Uterus (tissue), 4 donors: ENCODE measurements around the gene USP9X. TPM values are rescaled to one million over a fixed set of nuclear protein-coding genes. Genes with fewer than 3 reads are reported as not detected.
"Not testable (repeated sequence)": the region's sequence is repeated elsewhere in the genome, so short reads cannot be mapped to it uniquely, and the experiment has no call there.

Source experiments
- DNase-seq, 2 donors: peaks; one replicate each; pipeline ENCODE4 v3.0.0-alpha.2; 2019 to 2020
- H3K27ac ChIP-seq, 2 donors: fragments of 200-600 bp; sonication (generic); 1 replicate in 1 of 2; 2 replicates in 1 of 2; pipeline ENCODE4 v1.5.1; 2016 to 2018
- H3K27me3 ChIP-seq, 2 donors: fragments of 200-600 bp; sonication (generic); one replicate each; pipeline ENCODE4 v1.5.1; 2018 to 2019; ENCODE audit warnings: control low read depth in 1 of 2
- H3K36me3 ChIP-seq, 2 donors: fragments of 200-600 bp; sonication (generic); one replicate each; pipeline ENCODE4 v1.5.1; 2019; ENCODE audit warnings: control low read depth in 1 of 2
- H3K4me1 ChIP-seq, 2 donors: fragments of 200-600 bp; sonication (generic); one replicate each; pipeline ENCODE4 v1.5.1; 2018 to 2019; ENCODE audit warnings: control low read depth in 1 of 2
- H3K4me3 ChIP-seq, 2 donors: fragments of 200-600 bp; sonication (generic); 1 replicate in 1 of 2; 2 replicates in 1 of 2; pipeline ENCODE4 v1.5.1; 2018 to 2019; ENCODE audit warnings: mild to moderate bottlenecking in 1 of 2
- H3K9me3 ChIP-seq, 2 donors: fragments of 200-600 bp; sonication (generic); one replicate each; pipeline ENCODE4 v1.5.1; 2019; ENCODE audit warnings: control low read depth in 1 of 2
- POLR2A ChIP-seq, 2 donors: fragments of 450-650 bp; IDR thresholded peaks; one replicate each; pipeline ENCODE4 v1.6.1; 2016; ENCODE audit warnings: antibody characterized with exemption in 2 of 2, mild to moderate bottlenecking in 1 of 2, moderate library complexity in 1 of 2
- intact Hi-C: fragments of 100-400 bp; cut with DNase I; formaldehyde crosslinking; loops from one replicate; pipeline ENCODE4 v1.15.1; 2023; ENCODE audit warnings: low total_unique reads
- total RNA-seq, 4 donors: library from RNA; depleted of rRNA in 3 of 4; stranded (reverse); fragments of >200 nt in 3 of 4; gene quantifications; one replicate each; pipeline versions ENCODE4 v1.1.0 to v1.2.4, GENCODE V29; 2014 to 2023
- TF ChIP-seq, protein P1 (sequence below), 4 experiments: fragments of 200-600 bp in 2 of 4; fragments of 450-650 bp in 2 of 4; sonication (generic) in 2 of 4; IDR thresholded peaks; one replicate each; pipeline ENCODE4 v1.5.1; 2016 to 2019; ENCODE audit warnings: antibody characterized with exemption in 4 of 4, mild to moderate bottlenecking in 2 of 4, moderate library complexity in 1 of 4
- donor health status: DM: yes; HTN: yes; CAD: no.

Gene USP9X
- total RNA-seq, 4 donors from 2014 or later, result 32.1 to 167 (median 78.7) TPM

DNA sequence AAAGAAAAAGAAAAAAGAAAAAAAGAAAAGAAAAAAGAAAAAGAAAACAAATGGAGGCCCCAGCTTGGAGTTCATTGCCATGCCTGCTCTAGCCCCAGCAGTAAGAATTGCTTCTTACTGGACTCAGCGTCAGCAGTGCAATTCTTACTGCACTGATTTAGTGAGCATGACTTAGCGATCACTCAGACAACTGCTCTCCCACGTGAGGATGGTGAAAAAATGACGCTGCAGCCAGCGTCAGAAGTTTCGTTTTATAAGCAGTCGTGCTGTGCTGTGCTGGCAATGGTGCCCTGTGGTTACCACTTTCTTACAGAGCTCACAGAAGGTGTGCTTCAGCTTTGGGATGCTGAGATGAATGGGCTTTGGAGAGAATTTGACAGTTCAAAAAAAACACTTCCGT, 180.4 kb downstream of the USP9X start:
- peak overlapping the region; percentile 39 to 49 for H3K27ac ChIP-seq
- H3K27me3 ChIP-seq, result no peaks in the 10 kb centered on the region
- TF ChIP-seq, protein P1, sequence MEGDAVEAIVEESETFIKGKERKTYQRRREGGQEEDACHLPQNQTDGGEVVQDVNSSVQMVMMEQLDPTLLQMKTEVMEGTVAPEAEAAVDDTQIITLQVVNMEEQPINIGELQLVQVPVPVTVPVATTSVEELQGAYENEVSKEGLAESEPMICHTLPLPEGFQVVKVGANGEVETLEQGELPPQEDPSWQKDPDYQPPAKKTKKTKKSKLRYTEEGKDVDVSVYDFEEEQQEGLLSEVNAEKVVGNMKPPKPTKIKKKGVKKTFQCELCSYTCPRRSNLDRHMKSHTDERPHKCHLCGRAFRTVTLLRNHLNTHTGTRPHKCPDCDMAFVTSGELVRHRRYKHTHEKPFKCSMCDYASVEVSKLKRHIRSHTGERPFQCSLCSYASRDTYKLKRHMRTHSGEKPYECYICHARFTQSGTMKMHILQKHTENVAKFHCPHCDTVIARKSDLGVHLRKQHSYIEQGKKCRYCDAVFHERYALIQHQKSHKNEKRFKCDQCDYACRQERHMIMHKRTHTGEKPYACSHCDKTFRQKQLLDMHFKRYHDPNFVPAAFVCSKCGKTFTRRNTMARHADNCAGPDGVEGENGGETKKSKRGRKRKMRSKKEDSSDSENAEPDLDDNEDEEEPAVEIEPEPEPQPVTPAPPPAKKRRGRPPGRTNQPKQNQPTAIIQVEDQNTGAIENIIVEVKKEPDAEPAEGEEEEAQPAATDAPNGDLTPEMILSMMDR (IDR thresholded peaks at IDR 0.05), result no peak
- TF ChIP-seq POLR2A (IDR thresholded peaks at IDR 0.05), result peak; percentile 9 to 15
- H3K4me3 ChIP-seq, result peak overlapping the region; percentile 6 to 10
- no peaks in the 10 kb centered on the region for H3K9me3 ChIP-seq
- DNase-seq, result peak; percentile 55 to 64
- intact Hi-C loops, result no loop called here
- no peaks in the 10 kb centered on the region for H3K4me1 ChIP-seq
- H3K36me3 ChIP-seq, result no peaks in the 10 kb centered on the region

DNA sequence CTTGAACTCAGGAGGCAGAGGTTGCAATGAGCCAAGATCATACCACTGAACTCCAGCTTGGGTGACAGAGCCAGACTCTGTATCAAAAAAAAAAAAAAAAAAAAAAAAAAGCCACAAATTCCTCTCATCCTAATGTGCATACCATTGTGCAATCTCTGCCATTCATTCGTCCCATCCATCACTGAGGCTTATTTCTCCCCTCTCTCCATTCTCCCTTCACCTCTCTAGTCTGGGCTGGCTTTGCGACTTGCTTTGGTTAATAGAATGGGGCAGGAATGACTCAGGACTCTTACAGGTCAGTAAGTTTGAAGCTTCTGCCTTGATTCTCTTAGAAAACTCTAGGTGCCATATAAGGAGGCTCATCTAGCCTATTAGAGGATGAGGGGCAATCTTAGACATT, 188.4 kb downstream of the USP9X start:
- intact Hi-C loops, result no loop called here

DNA sequence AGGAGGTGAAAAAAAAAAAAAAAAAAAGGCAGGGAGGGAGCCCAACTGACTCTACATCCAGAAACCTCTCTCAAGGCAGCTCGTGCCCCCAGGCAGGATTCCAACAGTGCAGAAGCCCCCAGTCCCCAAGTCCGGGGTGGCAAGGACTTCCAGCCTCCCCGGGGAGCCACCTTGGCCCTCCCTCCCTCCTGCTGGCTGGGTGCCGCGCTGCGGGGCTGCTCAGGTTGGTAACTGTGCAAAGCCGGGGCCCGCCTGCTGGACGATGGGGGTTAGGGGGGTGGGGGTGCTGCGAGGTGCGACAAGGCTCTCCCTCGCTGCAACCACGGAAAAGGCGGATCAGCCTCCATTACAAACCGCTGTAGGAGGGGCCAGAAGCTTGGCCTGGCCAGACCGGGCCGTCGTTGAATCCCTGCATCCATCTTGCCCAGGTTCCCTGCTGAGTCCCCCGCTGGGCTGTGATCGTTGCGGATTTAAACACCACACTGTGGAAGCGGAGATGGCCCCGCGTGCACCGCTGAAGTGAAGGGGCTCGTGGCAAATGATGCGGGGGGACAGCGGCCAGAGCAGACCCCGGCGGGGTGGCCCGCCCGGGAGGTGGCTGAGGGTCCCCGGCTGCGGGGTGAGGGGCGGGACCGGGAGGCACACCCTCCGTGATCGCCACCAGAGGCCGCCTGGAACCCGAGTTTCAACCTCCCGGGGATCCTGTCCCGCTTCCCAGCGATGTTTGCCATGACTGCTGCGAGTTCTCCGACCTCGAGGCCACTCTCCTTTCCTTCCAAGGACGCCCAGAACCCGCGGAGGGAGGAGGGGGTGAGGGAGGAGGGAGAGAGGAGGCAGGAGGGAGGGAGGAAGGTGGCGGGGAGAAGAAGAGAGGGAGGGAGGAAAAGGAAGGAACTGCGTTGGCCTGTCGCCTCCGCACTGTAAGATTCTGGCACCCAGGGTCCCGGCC, 190.7 kb downstream of the USP9X start:
- Histone ChIP-seq H3K27me3 (no peaks in the 10 kb centered on the region), H3K4me1 (no peaks in the 10 kb centered on the region), H3K27ac (peak overlapping the region; percentile 73 to 74), H3K36me3 (no peaks in the 10 kb centered on the region), H3K4me3 (peak overlapping the region; percentile 33 to 45), H3K9me3 (no peaks in the 10 kb centered on the region)
- TF ChIP-seq, protein P1 (IDR thresholded peaks at IDR 0.05), result peak; percentile 33 to 53 (median 34)
- no peak for TF ChIP-seq POLR2A (IDR thresholded peaks at IDR 0.05)
- peak; percentile 61 to 69 for DNase-seq
- intact Hi-C loops, result no loop called here

More for the DNA sequence above, 188.4 kb downstream of the USP9X start:
- TF ChIP-seq, protein P1 (IDR thresholded peaks at IDR 0.05), result no peak
- TF ChIP-seq POLR2A (IDR thresholded peaks at IDR 0.05), result no peak
- no peaks in the 10 kb centered on the region for H3K9me3 ChIP-seq
- no peak overlapping the region for H3K4me3 ChIP-seq
- no peaks in the 10 kb centered on the region for H3K4me1 ChIP-seq
- no peaks in the 10 kb centered on the region for H3K36me3 ChIP-seq
- no peaks in the 10 kb centered on the region for H3K27me3 ChIP-seq
- DNase-seq, result no peak
- H3K27ac ChIP-seq, result no peak overlapping the region

DNA sequence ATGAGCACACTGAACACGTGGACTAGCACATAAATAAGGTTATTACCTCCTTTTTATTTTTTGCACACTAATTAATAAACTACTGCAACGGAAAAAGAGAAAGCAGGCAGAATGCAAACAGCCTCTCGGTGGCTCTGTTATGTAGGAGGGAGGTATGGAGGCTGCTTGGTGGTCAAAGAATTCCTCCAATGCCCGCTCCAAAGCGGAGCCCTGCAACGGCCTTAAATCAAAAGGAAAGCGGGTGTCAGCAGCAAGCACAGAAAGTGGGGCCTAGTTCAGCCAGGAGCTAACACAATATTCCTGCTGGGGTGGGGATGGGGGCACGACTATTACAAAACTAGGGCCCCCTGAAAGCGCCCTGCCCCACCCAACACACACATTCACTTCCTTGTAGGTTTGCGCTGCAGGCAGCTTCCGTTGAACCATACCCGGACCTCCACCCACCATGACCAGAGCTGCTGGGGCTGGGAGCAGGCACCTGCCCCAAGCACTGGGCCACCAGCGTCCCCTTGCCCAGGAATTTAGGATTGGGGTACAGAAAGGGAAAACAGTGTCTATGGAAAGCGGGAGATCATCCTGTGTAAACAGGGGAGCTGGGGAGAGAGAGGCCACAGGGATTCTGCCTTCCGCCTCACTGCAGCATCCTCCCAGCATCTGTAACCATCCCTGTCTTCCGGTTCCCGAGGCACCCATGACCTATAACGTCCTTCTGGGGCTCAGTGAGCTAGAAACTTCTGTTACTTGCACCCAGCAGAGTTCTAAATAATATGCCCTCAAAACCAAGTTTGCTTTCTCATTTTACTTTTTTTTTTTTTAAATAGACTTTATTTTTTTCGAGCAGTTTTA, 191.6 kb downstream of the USP9X start:
- Histone ChIP-seq H3K9me3 (no peaks in the 10 kb centered on the region), H3K27me3 (no peaks in the 10 kb centered on the region), H3K4me3 (peak overlapping the region; percentile 33 to 45), H3K4me1 (no peaks in the 10 kb centered on the region), H3K36me3 (no peaks in the 10 kb centered on the region), H3K27ac (peak overlapping the region; percentile 73 to 74)
- TF ChIP-seq, protein P1 (IDR thresholded peaks at IDR 0.05), result no peak
- TF ChIP-seq POLR2A (IDR thresholded peaks at IDR 0.05), result no peak
- DNase-seq, result peak in 1 of 2 donors; percentile 15
- intact Hi-C loops, result no loop called here

DNA sequence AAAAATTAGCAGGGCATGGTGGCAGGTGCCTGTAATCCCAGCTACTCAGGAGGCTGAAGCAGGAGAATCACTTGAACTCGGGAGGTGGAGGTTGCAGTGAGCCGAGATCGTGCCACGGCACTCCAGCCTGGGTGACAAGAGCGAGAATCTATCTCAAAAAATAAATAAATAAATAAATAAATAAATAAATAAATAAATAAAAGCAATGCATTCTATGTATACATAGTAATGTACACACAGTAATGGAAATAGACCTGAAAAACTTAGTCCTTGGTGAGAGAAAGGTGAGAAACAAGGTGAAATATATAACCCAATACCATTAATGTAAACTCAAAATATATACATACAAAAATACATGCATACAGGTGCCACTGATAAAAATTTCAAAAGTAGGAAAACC, 197.1 kb downstream of the USP9X start:
- intact Hi-C loops, H3K36me3 ChIP-seq, H3K9me3 ChIP-seq, H3K27me3 ChIP-seq, H3K27ac ChIP-seq, H3K4me3 ChIP-seq, DNase-seq, H3K4me1 ChIP-seq: not testable (repeated sequence)

DNA sequence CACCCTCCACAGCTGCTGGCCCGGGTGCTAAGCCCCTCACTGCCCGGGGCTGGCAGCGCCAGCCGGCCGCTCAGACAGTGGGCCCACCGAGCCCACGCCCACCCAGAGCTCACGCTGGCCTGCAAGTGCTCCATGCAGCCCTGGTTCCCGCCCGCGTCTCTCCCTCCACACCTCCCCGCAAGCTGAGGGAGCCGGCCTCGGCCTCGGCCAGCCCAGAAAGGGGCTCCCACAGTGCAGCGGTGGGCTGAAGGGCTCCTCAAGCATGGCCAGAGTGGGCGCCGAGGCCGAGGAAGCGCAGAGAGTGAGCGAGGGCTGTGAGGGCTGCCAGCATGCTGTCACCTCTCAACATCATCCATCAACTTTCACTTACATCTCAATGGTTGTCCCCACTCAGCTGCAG, 200.7 kb downstream of the USP9X start:
- H3K27me3 ChIP-seq, H3K9me3 ChIP-seq, intact Hi-C loops, H3K36me3 ChIP-seq, H3K27ac ChIP-seq, H3K4me3 ChIP-seq, H3K4me1 ChIP-seq, DNase-seq: not testable (repeated sequence)
